Measurements from ENCODE around the gene FGR.

The FGR gene

DNA sequence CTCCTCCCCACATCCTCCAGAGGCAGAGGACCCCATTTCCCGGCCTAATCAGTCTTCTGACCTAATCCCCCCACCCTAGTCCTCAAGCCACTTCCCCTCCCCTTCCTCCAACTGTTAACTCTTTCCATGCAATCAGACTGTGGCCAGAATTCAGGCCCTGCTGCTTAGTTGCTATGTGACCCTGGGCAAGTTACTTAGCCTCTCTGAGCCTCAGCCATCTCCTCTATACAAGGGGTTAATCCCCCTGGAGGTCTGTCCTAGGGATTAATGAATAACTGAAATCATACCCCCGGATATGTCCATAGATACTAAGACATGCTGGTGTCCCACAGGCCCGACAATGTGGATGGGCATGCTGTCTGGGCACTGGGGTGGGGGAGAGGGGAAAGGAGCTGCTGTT, 49.3 kb downstream of the FGR start:
- no peak for DNase-seq

DNA sequence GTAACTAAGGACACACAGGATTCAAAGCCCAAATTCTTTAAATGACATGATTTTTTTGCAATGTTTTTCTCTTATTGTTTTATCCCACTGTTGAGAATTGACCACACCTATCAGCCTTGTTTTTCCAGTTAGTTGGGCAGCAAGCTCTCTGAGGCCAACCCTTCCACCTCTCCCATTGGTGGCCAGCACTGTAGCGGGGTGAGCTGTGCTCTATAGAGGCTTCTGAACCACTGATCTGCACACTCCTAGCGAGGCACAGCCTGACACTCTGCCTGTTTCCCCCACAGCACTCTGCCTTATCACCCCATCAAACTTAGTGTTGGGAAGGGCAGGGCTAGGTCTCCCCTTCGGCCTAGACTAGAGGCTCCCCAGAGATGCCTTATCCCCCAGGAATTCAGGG, 50.5 kb downstream of the FGR start:
- no peak for DNase-seq

DNA sequence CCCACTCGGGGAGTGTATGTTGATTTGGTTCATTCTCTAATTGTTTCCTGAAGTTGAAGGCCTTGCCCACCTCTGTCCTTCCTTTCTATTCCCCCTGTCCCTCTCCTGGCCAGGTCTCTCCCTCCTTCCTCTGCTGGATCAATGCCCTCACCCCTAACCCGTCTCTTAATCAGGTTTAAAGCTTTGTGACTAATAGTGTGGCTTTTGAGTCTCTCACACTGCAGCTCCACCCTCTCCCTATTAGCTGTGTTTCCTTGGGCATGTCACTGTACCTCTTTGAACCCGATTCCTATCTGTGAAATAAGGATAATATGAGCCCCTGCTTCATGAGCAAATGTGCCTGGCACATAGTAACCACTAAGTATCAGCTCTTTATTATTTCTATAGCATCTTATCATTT, 51.5 kb downstream of the FGR start:
- DNase-seq = no peak

DNA sequence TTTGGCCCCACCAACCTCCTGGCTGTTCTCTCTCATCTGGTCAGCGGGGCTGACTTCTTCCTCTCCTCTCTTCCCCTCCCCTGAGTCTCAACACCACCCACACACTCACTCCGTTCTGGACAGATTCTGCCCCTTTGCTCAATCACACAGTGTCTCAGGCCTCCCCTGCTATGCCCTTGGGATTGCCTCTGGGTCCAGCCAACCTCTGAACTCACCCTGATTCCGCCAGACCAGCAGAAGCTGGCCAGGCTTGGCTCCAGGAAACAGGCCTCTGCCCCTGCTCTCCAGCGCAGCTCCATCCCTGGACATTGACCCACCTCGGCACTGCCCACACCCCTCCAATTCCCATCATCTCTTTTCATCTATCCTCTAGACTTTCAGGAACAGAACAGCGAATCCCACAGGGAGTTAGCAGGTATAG, 53.2 kb downstream of the FGR start:
- no peak for DNase-seq

DNA sequence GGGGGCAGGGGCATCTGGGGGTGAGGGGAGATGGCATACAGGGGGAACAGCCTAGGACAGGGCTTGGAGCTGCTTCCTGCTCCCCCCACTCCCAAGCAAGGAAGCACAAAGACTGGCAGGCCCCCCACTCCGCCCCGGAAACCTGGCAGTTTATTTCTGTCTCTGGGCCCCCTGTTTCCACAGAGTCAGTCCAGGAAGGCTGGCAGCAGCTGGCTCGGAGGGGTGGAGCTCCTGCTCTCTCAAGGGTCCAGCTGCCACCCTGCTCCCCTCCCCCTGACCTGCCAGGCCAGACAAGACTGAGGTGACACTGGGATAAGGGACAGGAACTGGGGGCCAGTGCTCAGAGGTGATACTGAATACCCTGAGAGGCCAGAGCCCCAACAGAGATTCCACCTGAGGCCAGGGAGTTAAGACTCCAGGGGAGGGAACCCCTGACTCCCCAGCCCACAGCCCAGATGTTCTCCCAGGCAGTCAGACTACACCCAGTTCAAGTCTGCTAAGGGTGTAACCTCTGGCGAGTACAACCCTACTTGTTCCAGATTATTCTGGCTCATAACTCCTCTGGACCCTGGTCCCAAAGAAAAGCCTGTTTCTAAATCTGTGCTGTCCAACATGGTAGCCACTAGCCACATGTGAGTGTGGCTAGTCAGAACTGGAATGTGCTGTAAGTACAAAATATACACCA, 57.3 kb downstream of the FGR start:
- DNase-seq = no peak

DNA sequence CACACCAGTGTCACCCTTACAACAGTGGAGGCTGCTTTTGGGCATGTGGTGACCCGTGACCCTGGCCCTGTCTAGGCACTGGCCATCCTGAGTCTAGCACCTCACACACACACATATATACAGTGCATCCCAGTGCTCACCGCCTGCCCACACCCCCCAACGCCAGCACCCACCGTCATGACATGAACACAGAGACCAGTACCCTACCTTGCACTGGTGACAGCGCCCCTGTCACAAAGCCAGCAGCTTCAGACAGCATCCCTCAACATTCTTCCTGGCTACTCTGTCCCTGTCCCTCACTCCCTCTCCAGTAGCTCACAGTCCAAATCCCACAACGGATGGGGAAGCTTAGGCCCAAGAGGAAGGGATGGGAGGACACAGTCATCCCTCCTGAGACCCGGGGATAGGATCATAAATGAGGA, 58.2 kb downstream of the FGR start:
- DNase-seq = no peak

DNA sequence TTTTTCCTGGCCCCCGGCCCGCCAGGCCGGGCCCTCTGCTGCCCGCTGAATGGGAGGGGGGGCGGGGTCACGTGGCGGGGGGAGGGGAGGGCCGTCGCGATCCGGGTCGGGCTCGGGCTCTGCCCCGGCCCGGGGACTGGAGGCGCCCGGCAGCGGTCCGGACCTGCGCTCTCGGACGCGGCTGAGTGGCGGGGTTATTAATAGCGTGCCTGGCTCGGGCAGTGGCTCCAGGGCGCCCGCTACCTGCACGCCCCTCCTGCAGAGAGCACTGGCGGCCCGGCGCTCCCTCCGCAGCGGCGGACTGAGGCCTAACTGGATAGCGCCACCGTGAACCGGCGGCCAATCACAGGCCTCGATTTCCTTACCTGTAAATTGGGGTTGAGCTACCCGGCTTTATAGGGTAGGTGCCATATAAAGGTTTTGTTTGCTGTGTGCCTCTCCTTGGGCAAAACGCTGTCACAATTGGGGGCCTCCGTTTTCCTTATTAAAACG, 59.1 kb downstream of the FGR start:
- no peak for DNase-seq

DNA sequence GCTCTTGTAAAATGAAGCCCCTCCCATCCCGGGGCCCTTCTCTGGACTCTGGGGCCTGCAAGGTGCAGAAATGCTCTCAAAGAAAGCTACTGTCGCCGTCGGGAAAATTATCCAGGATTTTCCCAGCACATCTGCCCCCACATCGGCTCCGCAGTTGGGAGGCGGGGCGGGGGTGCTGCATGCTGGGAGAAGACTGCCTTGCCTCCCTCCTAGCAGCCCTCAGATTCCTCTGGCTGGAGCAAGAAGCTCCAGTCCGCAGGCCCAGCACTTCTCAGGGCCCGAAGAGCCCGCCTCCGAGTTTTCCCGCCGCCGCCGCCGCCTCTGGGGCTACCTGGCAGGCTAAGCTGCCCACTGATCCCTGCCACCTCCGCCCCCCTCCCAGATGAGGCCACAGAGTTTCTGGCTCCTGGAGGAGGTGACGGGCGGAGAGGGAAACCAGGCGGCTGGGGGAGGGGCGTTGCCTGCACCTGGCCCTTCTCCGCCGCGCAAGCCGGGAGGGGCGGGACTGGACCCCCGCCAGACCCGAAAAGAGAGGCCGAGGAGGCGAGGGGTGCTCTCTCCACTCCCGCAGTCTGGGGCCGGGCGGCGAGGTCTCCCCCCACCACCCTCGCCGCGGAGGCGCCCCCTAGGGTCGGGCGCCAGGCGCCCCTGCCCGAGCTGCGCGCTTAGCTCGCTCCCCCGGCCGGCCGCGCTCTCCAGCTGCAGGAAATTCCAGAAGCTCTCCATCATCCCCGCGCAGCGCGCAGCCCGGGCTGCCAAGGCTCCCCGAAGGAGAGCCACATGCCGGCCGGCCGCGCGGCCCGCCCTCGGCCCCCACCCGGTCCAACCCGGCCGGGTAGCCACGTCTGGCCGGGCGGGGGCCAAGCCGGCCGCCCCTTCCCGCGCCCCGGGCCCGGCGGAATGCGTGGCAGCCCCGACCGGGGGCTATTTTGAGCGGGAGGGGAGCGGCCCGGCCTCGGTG, 59.8 kb downstream of the FGR start:
- no peak for DNase-seq

DNA sequence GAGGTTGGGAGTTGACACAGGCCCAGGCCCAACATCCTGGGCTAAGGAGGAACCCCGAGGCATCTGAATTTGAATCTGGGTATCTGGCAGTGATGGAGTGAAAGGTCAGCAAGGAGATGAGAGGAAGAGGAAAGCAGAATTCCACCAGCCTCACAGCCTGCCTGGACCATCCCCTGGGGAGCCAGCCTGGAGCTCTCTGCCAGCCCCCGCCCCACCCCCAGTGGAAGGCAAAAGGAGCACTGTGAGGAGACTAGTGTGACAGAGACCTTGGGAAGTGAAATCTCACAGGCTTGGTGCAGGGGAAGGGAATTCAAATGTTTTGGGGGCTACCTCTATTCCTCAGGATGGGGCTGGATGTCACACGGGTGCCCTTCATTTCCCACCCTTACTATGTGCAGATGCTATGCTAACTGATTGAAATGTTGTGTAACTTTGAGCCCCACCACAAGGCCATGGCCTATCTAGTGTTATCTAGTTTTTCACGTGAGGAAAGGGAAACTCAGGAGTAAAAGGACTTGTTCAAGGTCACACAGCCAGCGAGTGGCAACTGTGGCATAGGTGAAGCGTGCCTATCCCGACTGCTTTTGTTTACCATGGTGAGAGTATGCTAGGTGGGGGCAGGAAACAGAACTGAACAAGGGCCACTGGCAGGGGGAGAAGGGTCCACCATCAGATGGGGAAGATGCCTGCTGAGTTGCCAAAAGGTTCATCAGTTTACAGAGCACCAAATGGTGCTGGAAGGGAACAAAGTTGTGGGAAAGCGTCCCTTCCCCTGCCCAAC, 60.8 kb downstream of the FGR start:
- no peak for DNase-seq

DNA sequence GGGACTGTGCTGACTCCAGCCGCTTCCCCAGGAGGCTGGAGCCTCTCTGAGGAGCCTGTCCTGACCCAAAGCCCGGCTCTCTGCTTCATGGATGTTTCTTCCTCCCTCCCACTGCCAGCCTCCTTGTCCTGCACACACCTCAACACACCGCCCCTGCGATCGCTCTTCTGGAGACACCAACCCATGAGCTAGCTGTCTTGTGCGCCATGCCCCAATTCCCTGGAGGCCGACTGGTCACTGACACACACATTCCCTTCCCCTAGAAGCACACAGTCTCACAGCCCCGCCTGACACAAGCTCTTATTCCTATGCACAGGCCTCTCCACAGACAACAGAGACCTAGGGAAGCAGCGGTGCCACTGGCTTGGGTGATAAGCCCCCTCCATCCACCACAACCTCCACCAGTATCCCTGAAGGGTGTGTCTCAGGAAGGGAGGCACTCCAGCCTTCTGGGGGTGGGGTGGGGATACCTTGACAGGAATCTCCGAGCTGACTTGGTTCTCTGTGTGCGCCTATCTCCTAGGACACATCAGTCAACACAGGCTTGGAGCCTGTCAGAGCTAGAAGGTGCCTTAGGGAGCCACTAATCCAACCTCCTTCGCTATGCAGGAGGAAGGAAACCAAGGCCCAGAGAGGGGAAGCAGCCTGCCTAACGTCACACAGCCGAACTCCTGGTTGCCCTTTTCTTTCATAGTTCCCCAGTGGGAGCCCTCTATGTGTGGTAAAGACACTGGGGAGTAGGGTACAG, 62.1 kb downstream of the FGR start:
- DNase-seq = no peak

DNA sequence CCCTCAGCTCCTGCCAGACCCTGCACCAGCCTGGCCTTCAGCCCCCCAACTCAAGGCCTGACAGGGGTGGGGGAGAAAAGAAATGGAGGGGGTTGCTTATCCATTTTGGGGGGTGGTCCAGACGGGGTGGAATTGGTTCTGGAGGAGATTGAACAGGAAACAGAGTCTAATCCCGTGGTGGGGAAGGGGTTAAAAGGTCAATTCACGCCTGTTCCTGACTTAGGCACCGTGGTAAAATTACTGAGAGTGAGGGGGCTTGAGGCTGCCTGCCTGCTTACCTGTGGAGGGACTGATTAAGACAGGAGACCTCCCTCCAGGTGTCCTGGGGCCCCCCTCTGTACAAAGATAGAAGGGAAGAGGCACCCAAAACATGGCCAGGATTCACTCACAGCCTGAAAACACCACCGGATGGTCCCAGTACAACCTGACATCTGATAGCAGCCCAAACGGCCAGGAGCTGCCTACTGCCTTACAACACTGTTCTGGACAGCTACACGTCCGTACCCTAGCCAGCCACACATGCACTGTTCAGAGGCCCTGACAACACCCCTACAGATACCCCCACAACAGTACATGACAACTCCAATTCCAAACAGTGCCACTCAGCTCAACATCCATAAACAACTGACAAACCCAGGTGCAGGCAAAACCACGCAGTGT, 62.8 kb downstream of the FGR start:
- DNase-seq = no peak

DNA sequence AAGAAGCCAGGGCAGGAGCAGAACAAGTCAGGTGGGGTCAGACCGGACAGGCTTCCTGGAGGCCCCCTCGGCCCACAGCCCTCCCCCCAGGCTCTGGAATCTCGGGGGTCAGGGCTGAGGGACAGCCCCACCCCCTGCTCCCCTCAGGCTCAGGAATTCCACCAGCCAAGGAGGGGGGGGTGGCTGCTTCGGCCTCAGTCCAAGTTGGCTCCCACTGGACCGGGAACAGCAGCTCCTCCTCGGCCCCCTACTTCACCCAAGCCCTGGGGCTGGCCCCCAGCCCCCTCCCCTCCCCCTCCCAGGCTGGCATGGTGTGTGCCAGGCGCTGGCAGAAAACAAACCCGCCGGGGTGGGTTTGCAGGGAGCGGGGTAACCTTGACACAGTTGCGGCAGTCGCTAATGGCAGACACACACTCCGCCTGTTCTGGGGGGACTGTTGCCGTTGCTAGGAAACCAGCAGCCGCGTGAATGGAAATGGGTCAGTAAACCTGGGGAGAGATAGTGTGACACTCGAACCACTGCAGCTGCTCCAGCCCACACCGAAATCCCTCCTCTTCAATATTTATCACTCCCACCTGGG, 63.5 kb downstream of the FGR start:
- no peak for DNase-seq

DNA sequence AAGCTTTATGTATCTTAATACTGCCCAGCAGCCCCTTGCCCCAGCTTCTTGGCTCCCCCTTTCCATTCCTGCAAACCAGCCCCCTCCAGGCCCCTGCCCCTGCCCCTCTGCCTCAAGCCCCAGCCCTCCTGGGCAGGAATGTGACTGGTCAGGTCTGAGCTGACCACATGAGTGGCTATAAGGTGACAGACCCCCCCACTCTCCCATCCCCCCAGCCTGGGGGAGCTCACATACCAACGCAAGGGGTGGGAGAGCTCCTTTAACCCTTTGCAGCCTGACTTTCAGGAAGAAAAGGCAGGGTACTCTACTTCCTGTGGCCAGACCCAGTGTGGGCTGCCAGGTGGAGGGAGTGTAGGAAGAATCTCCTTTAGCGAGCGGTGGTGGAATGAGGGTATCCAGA, 64.2 kb downstream of the FGR start:
- DNase-seq = no peak

DNA sequence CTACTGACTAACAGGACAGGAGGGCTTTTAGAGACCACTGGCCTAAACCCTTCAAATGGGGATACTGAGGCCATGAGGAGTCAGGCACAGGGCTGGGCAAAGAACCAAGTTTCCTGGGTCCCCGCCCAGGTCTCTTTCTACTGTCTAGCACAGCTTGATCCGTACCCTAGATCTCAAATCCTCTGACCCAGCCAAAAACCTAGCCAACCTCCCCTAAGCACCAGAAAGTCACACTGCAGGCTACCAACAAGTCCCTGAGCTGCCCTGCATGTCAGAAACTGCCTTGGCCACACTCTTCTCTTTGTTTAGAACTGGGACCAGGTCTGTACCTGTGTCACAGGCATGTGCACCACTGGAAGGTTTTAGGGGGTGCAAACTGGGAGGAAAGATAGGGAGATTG, 64.6 kb downstream of the FGR start:
- DNase-seq = no peak

DNA sequence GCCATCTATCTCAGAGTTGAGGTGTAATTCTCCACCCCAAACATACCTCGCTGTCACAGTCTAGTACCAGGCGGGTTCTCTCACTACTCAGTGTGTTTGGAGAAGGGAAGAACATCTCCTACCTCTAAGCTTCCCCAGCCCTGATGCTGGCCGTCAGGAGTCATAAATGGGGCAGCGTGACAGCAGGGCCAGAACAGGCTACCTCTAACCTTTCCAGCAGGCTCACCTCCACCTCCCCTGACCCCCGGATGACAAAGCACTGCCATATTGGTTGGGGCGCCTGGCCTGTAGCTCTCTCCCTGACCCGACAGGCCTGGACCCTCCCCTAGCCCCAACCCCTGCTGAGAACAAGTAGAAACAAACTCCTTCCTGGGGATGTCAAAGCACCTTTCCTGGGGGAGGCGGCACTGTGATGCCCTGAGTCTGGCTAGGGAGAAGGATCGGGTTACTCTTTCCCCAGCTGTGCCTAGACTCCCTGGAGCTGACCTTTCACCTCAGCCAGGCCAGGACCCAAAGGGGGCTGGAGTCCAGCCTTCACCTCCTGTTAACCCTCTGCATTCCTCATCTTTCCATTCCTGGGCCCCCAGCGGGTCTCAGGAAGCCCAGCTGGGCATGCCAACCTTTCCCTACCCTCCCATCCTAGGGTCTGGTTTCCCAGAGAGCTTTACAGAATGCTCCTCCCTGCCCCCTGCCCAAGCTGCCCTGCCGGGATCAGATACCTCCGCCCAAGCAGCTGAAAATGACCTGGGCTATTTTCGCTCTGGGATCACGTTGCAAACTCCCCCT, 65.3 kb downstream of the FGR start:
- DNase-seq = no peak

DNA sequence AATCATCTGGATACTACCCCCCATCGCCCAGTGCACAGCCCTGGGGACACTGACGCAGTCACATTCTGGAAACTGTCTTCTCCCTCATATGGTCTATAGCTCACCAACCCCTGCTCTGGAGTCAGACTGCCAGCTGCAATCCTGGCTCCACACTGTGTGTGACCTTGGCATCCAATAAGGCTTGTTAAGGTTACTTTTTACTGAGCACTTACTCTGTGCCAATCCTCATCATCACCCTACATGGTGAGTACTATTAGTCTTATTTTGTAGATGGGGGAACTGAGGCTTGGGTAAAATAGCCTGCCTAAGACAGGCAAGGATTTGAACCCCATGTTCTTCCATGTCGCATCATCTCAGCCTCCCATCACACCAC, 65.9 kb downstream of the FGR start:
- DNase-seq = no peak

DNA sequence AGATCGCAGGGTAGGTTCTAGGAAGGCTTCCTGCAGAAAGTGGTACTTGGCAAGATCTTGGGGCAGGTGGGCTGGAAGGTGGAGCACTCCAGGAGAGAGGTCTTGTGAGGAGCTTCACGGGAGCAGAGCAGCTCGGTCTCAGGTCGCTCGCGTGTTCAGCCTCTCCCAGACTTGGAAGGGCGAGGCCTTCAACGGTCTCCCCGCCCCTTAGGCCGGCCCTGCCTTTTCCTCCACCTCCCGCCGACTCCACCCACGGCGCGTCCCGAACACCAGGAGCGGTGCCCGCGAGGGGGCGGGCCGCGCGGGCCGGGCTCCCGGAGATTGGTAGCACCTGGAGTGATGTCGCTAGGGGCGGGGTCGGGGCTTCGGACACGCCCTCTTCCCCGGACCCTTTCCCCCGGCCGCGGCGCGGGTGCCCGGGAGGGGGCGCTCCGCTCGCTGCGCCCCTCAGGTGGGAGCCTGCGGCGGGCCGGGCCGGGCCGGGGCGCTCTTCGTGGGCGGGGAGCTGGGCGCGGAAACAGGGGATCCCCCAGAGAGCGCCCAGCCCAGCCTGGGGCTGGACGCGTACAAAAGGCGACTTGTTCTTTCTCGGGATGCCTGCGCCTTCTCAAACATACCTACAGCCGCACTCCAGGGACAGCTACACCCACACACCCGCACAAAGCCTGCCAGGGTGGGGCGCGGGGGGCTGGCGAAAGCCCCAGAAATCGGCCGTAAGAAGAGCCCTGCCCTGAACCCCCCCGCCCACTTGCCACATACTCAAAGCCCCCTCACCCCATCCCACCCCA, 66.5 kb downstream of the FGR start:
- peak; percentile 69 for DNase-seq

DNA sequence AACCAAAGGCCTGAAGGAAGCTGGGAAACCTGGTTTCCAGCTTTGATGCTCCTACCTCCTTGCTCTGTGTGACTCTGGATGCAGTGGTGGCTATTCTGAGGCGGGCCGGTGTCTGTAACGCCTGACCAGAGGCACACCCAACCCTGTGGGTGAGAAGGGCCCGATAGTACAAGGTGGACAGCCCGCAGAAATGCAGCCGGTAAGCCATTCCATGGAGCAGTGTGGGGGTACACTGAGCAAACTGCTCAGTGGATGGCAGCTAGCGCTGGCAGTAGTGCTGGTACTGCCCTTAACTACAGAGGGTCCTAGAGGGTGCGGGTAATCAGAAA, 67.0 kb downstream of the FGR start:
- no peak for DNase-seq

DNA sequence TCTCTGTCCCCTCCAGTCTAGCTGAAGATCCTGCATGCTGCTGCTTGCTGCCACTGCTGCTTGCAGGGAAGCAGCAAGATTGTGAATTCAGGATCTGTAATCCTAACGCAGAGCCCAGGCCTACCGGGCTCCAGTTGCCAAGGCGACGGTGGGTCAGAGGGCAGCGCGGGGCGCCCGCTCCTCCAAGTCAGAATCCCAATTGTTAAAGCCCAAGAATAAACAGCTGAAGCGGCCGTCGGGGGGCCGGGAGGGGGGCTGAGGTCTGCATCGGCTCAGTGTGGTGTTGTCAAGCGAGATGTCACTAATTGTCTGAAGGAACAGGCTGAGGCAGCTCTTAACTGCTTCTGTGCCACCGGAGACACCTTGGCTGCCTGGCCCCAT, 67.8 kb downstream of the FGR start:
- no peak for DNase-seq

DNA sequence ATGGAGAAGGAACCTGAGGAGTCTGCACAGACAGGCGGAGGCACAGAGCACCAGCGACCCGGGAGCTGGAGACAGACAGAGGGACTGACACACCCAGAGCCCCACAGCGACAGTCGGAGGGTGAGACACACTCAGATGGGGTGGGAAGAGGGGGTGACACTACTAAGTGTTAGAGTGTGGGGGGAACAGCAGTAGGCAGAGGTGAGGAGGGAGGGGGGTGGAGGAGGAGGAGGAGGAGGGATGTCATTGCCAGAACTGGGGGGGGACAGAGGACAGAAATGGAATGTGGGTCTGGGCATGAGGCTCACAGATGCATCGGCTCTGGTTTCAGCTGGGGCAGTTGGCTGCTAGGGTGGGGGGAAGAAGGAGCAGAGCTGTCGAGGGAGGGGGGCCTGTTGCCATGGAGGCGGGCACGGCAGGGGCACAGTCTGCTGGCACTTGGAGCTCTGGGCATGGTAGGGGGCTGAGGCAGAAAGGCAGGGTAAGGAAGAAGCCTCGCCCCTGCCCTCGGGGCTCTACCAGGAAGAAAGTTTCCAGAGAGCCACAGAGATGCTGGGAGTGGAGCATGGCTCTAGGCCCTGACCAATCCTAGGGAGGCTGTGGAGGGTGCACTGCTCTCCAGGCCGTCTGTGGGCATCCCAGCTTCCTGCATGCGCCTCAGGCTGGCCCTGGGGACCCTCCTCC, 68.4 kb downstream of the FGR start:
- DNase-seq = no peak
